ENCODE results near the gene TMEM235.

GRCh38 chr17:78223061-78223460, 8.4 kb upstream of the TMEM235 start:
- TF ChIP-seq CTCF (IDR thresholded peaks at IDR 0.05): no peak
- TF ChIP-seq REST (IDR thresholded peaks at IDR 0.05; ENCODE audit: low read depth, low read length): no peak
- TF ChIP-seq EZH2phosphoT487 (IDR thresholded peaks at IDR 0.05; ENCODE audit: borderline replicate concordance, low read depth): no peak
- TF ChIP-seq CHD2 (IDR thresholded peaks at IDR 0.05; ENCODE audit: low read length, partially characterized antibody): no peak
- no peak for TF ChIP-seq PBX3 (IDR thresholded peaks at IDR 0.05)
- no peak for TF ChIP-seq USF1 (IDR thresholded peaks at IDR 0.05; ENCODE audit: borderline replicate concordance, low read depth)
- TF ChIP-seq EP300 (IDR thresholded peaks at IDR 0.05; ENCODE audit: borderline replicate concordance in 1 of 2, low read depth in 1 of 2, low read length in 1 of 2): no peak
- TF ChIP-seq FOXM1 (IDR thresholded peaks at IDR 0.05; ENCODE audit: low read depth): no peak
- no peak for TF ChIP-seq POLR2AphosphoS5 (IDR thresholded peaks at IDR 0.05; ENCODE audit: low read depth, low read length)

Measured in SK-N-SH (cell line).